Measurements from ENCODE around the gene TMEM141.

The TMEM141 gene

GRCh38 chr9:136828474-136829140 lies 37.5 kb downstream of the TMEM141 start:
- Histone ChIP-seq H2AFZ (ENCODE audit: low read length) (no peak overlapping the region), H3K9ac (ENCODE audit: low read depth, low read length, poor library complexity, severe bottlenecking) (no peak overlapping the region)

GRCh38 chr9:136829412-136829811 lies 38.3 kb downstream of the TMEM141 start:
- H3K9me2 ChIP-seq (replicated peaks; ENCODE audit: low read depth, low read length) = no peaks in the 10 kb centered on the region
- TF ChIP-seq EZH2phosphoT487 (IDR thresholded peaks at IDR 0.05; ENCODE audit: borderline replicate concordance) = no peak
- no peak for TF ChIP-seq CTCF (conservative IDR thresholded peaks at IDR 0.05; ENCODE audit: low read length)
- no peaks in the 10 kb centered on the region for H3F3A ChIP-seq (ENCODE audit: low read depth)
- H3K36me3 ChIP-seq (ENCODE audit: insufficient read depth, low read length) = peaks cover 36% of the 10 kb centered on the region; the same call in 1 of the 2 replicates
- no peaks in the 10 kb centered on the region for H4K20me1 ChIP-seq (ENCODE audit: insufficient read depth, low read length, poor library complexity, severe bottlenecking)
- H3K79me2 ChIP-seq (ENCODE audit: insufficient read depth, low read length) = no peaks in the 10 kb centered on the region
- no peak overlapping the region for H2AFZ ChIP-seq (ENCODE audit: low read length)
- H3K4me2 ChIP-seq (ENCODE audit: low read depth, low read length, poor library complexity, severe bottlenecking) = no peak overlapping the region
- no peaks in the 10 kb centered on the region for H3K4me1 ChIP-seq (ENCODE audit: insufficient read depth, low read length, poor library complexity, severe bottlenecking)
- H3K9me3 ChIP-seq (ENCODE audit: insufficient read depth, low read depth, low read length) = no peaks in the 10 kb centered on the region
- H3K4me3 ChIP-seq (ENCODE audit: low read length, poor library complexity, severe bottlenecking) = no peak overlapping the region
- no peaks in the 10 kb centered on the region for H3K27me3 ChIP-seq (ENCODE audit: insufficient read depth, low read length, poor library complexity, severe bottlenecking)
- no peak overlapping the region for H3K9ac ChIP-seq (ENCODE audit: low read depth, low read length, poor library complexity, severe bottlenecking)

More at GRCh38 chr9:136828474-136829140, 37.5 kb downstream of the TMEM141 start:
- TF ChIP-seq EZH2phosphoT487 (IDR thresholded peaks at IDR 0.05; ENCODE audit: borderline replicate concordance) (no peak), CTCF (conservative IDR thresholded peaks at IDR 0.05; ENCODE audit: low read length) (no peak)
- Histone ChIP-seq H3K27me3 (ENCODE audit: insufficient read depth, low read length, poor library complexity, severe bottlenecking) (no peaks in the 10 kb centered on the region), H3F3A (ENCODE audit: low read depth) (no peaks in the 10 kb centered on the region), H3K79me2 (ENCODE audit: insufficient read depth, low read length) (no peaks in the 10 kb centered on the region), H3K4me3 (ENCODE audit: low read length, poor library complexity, severe bottlenecking) (no peak overlapping the region), H3K9me3 (ENCODE audit: insufficient read depth, low read depth, low read length) (no peaks in the 10 kb centered on the region), H3K36me3 (ENCODE audit: insufficient read depth, low read length) (peaks cover 40% of the 10 kb centered on the region; the same call in 1 of the 2 replicates), H3K4me2 (ENCODE audit: low read depth, low read length, poor library complexity, severe bottlenecking) (no peak overlapping the region), H3K4me1 (ENCODE audit: insufficient read depth, low read length, poor library complexity, severe bottlenecking) (no peaks in the 10 kb centered on the region), H4K20me1 (ENCODE audit: insufficient read depth, low read length, poor library complexity, severe bottlenecking) (no peaks in the 10 kb centered on the region), H3K9me2 (replicated peaks; ENCODE audit: low read depth, low read length) (no peaks in the 10 kb centered on the region)

GRCh38 chr9:136829981-136830885 lies 39.1 kb downstream of the TMEM141 start:
- Histone ChIP-seq H3K4me1 (ENCODE audit: insufficient read depth, low read length, poor library complexity, severe bottlenecking) (no peaks in the 10 kb centered on the region), H3K9me2 (replicated peaks; ENCODE audit: low read depth, low read length) (no peaks in the 10 kb centered on the region), H2AFZ (ENCODE audit: low read length) (no peak overlapping the region), H3F3A (ENCODE audit: low read depth) (no peaks in the 10 kb centered on the region), H4K20me1 (ENCODE audit: insufficient read depth, low read length, poor library complexity, severe bottlenecking) (no peaks in the 10 kb centered on the region), H3K9ac (ENCODE audit: low read depth, low read length, poor library complexity, severe bottlenecking) (no peak overlapping the region), H3K36me3 (ENCODE audit: insufficient read depth, low read length) (peaks cover 36% of the 10 kb centered on the region; the same call in 1 of the 2 replicates), H3K27me3 (ENCODE audit: insufficient read depth, low read length, poor library complexity, severe bottlenecking) (no peaks in the 10 kb centered on the region), H3K79me2 (ENCODE audit: insufficient read depth, low read length) (no peaks in the 10 kb centered on the region), H3K4me3 (ENCODE audit: low read length, poor library complexity, severe bottlenecking) (no peak overlapping the region), H3K4me2 (ENCODE audit: low read depth, low read length, poor library complexity, severe bottlenecking) (no peak overlapping the region), H3K9me3 (ENCODE audit: insufficient read depth, low read depth, low read length) (no peaks in the 10 kb centered on the region)
- TF ChIP-seq CTCF (conservative IDR thresholded peaks at IDR 0.05; ENCODE audit: low read length) (no peak), EZH2phosphoT487 (IDR thresholded peaks at IDR 0.05; ENCODE audit: borderline replicate concordance) (no peak)
